Common myeloid progenitor, CD34-positive (primary cell): ENCODE results near the gene CSNK1G1.
"Not testable (repeated sequence)": the region's sequence is repeated elsewhere in the genome, so short reads cannot be mapped to it uniquely, and the experiment has no call there.

ENCODE experiments used
- CTCF ChIA-PET: fragments of 350-600 bp; sonication (Branson Sonifier 250); formaldehyde crosslinking; loops from one replicate; lab custom pipeline; 2021; ENCODE audit warnings: antibody characterized with exemption; lab: Charles Lee
- POLR2A ChIA-PET: fragments of 350-600 bp; sonication (Branson Sonifier 250); formaldehyde crosslinking; loops from one replicate; lab custom pipeline; 2021; ENCODE audit warnings: antibody characterized with exemption; lab: Charles Lee
- DNase-seq, 3 donors: peaks; one replicate each; pipeline versions ENCODE4 v3.0.0 to v3.0.0-alpha.2; 2013
- H3K27ac ChIP-seq, 2 experiments: 1 replicate in 1 of 2; 2 replicates in 1 of 2; pipeline ENCODE4 v1.7.0; 2013; ENCODE audit warnings: inconsistent platforms in 2 of 2, low read length in 2 of 2, mild to moderate bottlenecking in 2 of 2, low read depth in 1 of 2, moderate library complexity in 1 of 2; ENCODE audit not compliant: severe bottlenecking in 2 of 2, insufficient read depth in 1 of 2, poor library complexity in 1 of 2
- H3K27me3 ChIP-seq, 5 experiments: replicated peaks in 2 of 5; 1 replicate in 3 of 5; 2 replicates in 2 of 5; pipeline versions ENCODE4 v1.6.1 to v1.7.0; 2013; ENCODE audit warnings: low read length in 4 of 5, mild to moderate bottlenecking in 2 of 5, moderate library complexity in 2 of 5, inconsistent platforms in 1 of 5; ENCODE audit not compliant: insufficient read depth in 5 of 5, control insufficient read depth in 4 of 5
- H3K36me3 ChIP-seq, 4 experiments: 1 replicate in 2 of 4; 2 replicates in 2 of 4; pipeline versions ENCODE4 v1.6.1 to v1.7.0; 2013; ENCODE audit warnings: low read length in 3 of 4, control low read depth in 1 of 4, mild to moderate bottlenecking in 1 of 4; ENCODE audit not compliant: control insufficient read depth in 4 of 4, insufficient read depth in 4 of 4
- H3K4me1 ChIP-seq, 4 experiments: 1 replicate in 3 of 4; 2 replicates in 1 of 4; pipeline versions ENCODE4 v1.6.1 to v1.7.1; 2013; ENCODE audit warnings: low read length in 3 of 4, mild to moderate bottlenecking in 3 of 4, control low read depth in 1 of 4, inconsistent platforms in 1 of 4, moderate library complexity in 1 of 4; ENCODE audit not compliant: control insufficient read depth in 4 of 4, insufficient read depth in 4 of 4; ENCODE audit errors: control extremely low read depth in 1 of 4
- H3K4me3 ChIP-seq, 7 experiments: 1 replicate in 4 of 7; 2 replicates in 3 of 7; pipeline versions ENCODE4 v1.5.1 to v1.7.0; 2013; ENCODE audit warnings: mild to moderate bottlenecking in 7 of 7, low read length in 6 of 7, moderate library complexity in 6 of 7, inconsistent platforms in 2 of 7, low read depth in 2 of 7, control low read depth in 1 of 7; ENCODE audit not compliant: insufficient read depth in 4 of 7, control insufficient read depth in 1 of 7; ENCODE audit errors: extremely low read depth in 1 of 7
- H3K9me3 ChIP-seq, 5 experiments: 1 replicate in 4 of 5; 2 replicates in 1 of 5; pipeline versions ENCODE4 v1.6.1 to v1.7.1; 2013; ENCODE audit warnings: low read length in 4 of 5, mild to moderate bottlenecking in 2 of 5, inconsistent platforms in 1 of 5, low read depth in 1 of 5, moderate library complexity in 1 of 5; ENCODE audit not compliant: control insufficient read depth in 4 of 5, insufficient read depth in 2 of 5; ENCODE audit errors: control extremely low read depth in 1 of 5
- WGBS: methylation state at CpG from one replicate; pipeline ENCODE4 v1.1.5; 2013; ENCODE audit not compliant: insufficient coverage; 5-methylcytosine and 5-hydroxymethylcytosine counted together

Gene CSNK1G1

GRCh38 chr15:64373360-64373759 is 17.4 kb upstream of the CSNK1G1 start:
- ChIA-PET CTCF (no interaction called here), POLR2A (no interaction called here)
- Histone ChIP-seq H3K27ac (no peak overlapping the region), H3K4me3 (peak overlapping the region in 2 of 7 experiments; percentile 24 to 42), H3K4me1 (no peaks in the 10 kb centered on the region), H3K9me3 (no peaks in the 10 kb centered on the region), H3K36me3 (peaks cover 0 to 41% (median 10%) of the 10 kb centered on the region in 4 experiments), H3K27me3 (no peaks in the 10 kb centered on the region)
- no peak for DNase-seq
- WGBS: 95% methylated on average over 7 of the region's 8 CpGs

DNA sequence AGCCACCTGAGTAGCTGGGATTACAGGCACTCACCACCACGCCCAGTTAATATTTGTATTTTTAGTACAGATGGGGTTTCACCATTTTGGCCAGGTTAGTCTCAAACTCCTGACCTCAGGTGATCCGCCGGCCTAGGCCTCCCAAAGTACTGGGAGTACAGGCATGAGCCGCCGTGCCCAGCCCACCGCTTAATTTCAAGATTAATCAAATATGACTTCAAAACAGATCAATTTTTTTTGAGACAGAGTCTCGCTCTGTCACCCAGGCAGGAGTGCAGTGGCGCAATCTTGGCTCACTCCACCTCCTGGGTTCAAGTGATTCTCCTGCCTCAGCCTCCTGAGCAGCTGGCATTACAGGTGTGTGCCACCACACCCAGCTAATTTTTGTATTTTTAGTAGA is 15.4 kb upstream of the CSNK1G1 start:
- H3K27ac ChIP-seq, DNase-seq, CTCF ChIA-PET, H3K9me3 ChIP-seq, POLR2A ChIA-PET, H3K27me3 ChIP-seq, H3K4me1 ChIP-seq, H3K4me3 ChIP-seq: not testable (repeated sequence)
- WGBS: 100% methylated on average over 8 of the region's 8 CpGs
- H3K36me3 ChIP-seq: peaks cover 0 to 36% (median 9%) of the 10 kb centered on the region in 4 experiments

GRCh38 chr15:64369078-64369607 is 13.2 kb upstream of the CSNK1G1 start:
- CTCF ChIA-PET: interaction anchor here (0.6 to 1.2 kb wide), 2 partner anchors 10 to 647 kb away, joined by 3 to 4 read pairs; no protein-coding TSS in a partner anchor

GRCh38 chr15:64361259-64361658 is 5.3 kb upstream of the CSNK1G1 start:
- CTCF ChIA-PET: no interaction called here
- H3K27ac ChIP-seq: no peak overlapping the region
- 88% methylated on average over 2 of the region's 4 CpGs for WGBS
- H3K27me3 ChIP-seq: no peaks in the 10 kb centered on the region
- POLR2A ChIA-PET: no interaction called here
- no peaks in the 10 kb centered on the region for H3K9me3 ChIP-seq
- no peak overlapping the region for H3K4me3 ChIP-seq
- DNase-seq: no peak
- peaks cover 0 to 14% (median 0%) of the 10 kb centered on the region in 4 experiments for H3K36me3 ChIP-seq
- peaks cover 0 to 8% (median 5%) of the 10 kb centered on the region in 4 experiments for H3K4me1 ChIP-seq

More at GRCh38 chr15:64369078-64369607, 13.2 kb upstream of the CSNK1G1 start:
- Histone ChIP-seq H3K4me1 (no peaks in the 10 kb centered on the region), H3K9me3 (no peaks in the 10 kb centered on the region), H3K27ac (no peak overlapping the region), H3K27me3 (no peaks in the 10 kb centered on the region), H3K36me3 (peaks cover 0 to 29% (median 6%) of the 10 kb centered on the region in 4 experiments), H3K4me3 (no peak overlapping the region)
- POLR2A ChIA-PET: no interaction called here
- no peak for DNase-seq
- 100% methylated on average over 1 of the region's 2 CpGs for WGBS

DNA sequence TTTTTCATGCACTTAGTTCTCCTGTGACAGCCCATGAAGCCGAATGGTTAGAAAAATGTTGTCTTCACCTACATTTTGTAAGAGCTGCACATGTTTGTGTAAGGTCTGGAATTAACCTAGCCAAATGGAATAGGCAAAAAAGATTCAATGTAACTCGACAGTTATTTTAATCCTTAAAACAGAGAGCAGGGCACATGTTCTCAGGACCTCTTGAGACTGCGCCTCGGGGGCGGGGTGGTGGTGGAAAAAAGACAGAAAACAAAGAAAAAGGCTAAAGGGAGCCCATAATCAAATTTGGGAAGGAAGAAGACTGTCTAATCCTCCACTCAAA is 702 bp upstream of the CSNK1G1 start:
- Histone ChIP-seq H3K4me3 (peak overlapping the region in 6 of 7 experiments; percentile 86 to 97 (median 91)), H3K4me1 (peaks cover 6 to 20% (median 13%) of the 10 kb centered on the region in 4 experiments), H3K27ac (peak overlapping the region; percentile 52 to 83), H3K27me3 (no peaks in the 10 kb centered on the region), H3K36me3 (peaks cover 0 to 6% (median under 1%) of the 10 kb centered on the region in 4 experiments), H3K9me3 (no peaks in the 10 kb centered on the region)
- ChIA-PET POLR2A (interaction anchor here (1.4 kb wide), 1 partner anchor 194 kb away, joined by 4 read pairs; the partner anchor contains the start of gene PPIB), CTCF (no interaction called here)
- 40% methylated on average over 1 of the region's 5 CpGs for WGBS
- no peak for DNase-seq

DNA sequence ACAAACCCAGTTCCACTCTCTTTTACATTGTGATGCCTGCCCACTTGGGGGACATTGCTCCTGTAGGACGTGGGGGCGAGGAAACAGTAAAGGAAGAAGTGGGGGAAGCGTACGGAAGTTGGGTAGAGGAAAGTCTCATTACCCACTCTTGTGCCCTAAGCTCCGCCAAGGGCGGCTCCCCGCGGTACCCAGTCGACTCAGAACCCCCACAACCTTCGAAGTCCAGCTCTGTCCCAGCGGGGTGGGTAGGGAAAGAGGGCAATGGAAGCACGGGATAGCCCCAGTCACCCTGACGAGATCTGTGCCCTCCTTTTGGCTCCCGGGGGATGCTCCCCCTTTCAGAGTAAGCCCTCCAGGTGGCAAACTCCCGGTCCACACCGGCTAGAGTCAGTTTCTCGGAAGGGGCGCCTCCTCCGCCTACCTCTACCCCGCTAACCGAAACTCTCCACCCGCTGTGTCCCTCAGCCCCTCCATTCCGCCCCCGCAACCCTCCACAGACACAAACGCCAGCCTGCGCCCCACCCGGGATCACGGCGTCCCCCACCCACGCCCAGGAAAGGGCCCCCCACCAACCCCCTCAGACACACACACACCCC is 527 bp downstream of the CSNK1G1 start:
- Histone ChIP-seq H3K9me3 (no peaks in the 10 kb centered on the region), H3K36me3 (peaks cover 0 to 2% (median 0%) of the 10 kb centered on the region in 4 experiments), H3K4me3 (peak overlapping the region; percentile 74 to 97 (median 90)), H3K27ac (peak overlapping the region; percentile 64 to 83), H3K4me1 (peaks cover 6 to 20% (median 13%) of the 10 kb centered on the region in 4 experiments), H3K27me3 (no peaks in the 10 kb centered on the region)
- WGBS: 0% methylated on average over 13 of the region's 30 CpGs
- peak; percentile 15 to 41 (median 34) for DNase-seq
- ChIA-PET POLR2A (interaction anchor here (0.5 to 1.4 kb wide), 2 partner anchors 33 to 192 kb away, joined by 4 read pairs; partner anchors contain the start of gene PPIB), CTCF (interaction anchor here (0.6 to 1.1 kb wide), 3 partner anchors 32 to 145 kb away, joined by 3 to 4 read pairs (median 3); partner anchors contain the start of gene TRIP4)
